GM21447 (cell line): ENCODE data around the gene PLET1.

Source experiments
- ATAC-seq: cut with Tn5 transposase; IDR thresholded peaks from one replicate; pipeline ENCODE4 v1.9.1; 2021; ENCODE audit not compliant: unreplicated experiment

PLET1 gene, protein sequence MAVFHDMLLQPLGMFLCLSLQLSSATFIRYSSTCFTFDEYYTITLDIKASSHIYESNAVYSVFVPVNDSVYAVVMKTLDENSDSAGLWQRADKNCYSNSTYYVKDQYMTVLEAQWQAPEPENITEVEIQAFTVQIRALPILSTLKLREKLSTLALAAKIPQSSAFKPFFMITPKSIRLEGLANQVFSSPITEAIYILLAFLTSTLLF

DNA sequence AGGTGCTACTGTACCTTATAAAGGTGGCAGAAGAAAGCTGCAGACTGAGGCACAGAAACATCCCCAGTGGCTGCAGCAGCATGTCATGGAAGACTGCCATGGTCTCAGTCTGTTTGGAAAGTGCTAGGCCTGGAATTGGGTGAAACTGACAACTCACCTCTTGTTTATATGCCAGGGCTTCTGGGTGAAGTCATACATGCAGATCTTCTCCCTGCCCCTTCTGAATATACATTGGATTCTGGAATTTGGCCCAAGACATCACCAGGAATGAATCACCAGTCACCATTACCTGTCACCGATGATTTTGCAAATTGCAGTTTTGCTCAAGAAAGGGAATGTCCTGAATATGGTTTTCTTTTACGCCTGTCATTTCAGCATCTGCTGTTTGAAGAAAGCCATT lies at the start of gene PLET1:
Gene PLET1, minus strand, starts transcription at position 371 of the 400 bp plus-strand sequence. Its CDS starts 271 bp downstream, at position 100.
- no peak for ATAC-seq

DNA sequence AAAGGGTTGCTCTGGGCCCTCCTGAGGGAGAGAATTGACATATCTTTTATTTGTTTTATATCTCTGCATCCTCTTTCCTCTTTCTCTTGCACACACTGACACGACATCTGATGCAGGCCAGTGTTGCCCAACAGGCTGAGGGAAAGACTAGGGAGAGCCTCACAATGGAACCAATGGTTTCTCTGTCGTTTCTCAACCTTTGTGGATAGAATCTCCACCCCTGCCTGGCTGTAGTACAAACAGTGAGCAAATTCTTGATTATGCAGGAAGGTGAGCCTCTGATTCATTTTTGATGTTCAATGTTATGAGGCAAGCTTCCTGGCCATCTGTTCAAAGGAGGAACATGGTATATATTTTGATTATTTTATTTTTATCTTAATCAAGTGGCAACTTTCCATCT lies 49.8 kb upstream of the PLET1 start:
- no peak for ATAC-seq

DNA sequence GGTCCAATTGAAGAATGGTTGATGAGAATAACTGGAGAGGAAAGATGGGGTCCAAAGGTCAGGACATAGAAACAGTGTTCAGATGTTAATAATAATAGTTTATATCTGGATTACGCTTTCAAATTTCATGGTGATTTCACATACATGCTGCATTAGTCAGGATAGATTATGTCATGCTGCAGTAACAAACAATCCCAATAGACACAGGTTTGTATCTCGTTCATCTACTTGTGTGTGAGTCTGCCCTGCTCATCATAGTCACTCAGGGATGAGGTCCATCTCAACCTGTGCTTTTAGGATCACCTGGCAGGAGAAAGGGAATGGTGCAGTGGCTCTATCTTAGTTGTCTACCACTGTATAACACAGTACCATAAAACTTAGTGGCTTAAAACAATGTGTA lies 48.0 kb upstream of the PLET1 start:
- ATAC-seq = no peak

DNA sequence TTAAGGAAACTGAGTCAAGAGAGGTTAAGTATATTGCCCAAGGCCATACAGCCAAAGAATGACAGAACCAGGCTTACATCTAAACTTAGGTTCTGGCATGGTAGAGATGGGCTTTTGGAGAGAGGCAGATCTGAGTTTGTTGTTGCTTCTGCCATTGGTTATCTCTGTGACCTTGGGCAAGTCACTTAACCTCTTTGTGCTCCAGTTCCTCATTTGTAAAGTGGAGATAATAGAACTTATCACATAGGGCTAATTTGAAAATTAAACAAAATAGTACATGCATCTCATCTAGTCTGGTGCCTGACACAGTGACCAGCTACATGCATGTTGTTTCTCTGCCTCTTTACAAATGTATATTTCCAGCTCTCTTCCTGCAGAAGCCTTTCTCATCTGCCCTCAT lies 47.0 kb upstream of the PLET1 start:
- ATAC-seq = no peak

DNA sequence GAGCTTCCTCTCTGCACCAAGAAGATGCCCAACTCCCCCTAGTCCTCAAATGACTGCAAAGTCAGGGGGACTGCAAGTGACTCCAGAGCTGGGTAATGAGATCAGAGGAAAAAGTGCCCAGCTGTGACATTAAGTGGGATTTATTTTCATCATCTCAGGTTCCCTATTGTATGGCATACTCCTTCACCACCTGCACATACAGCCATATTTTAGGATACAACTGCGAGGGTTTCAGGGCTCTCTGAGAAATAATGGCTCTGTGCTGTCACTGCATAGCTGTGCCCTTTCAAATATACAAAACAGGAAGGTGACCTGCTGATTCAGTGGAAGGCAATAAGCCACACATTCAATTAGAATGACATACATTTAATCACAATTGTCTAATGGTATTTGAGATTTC lies 45.6 kb upstream of the PLET1 start:
- ATAC-seq = no peak

DNA sequence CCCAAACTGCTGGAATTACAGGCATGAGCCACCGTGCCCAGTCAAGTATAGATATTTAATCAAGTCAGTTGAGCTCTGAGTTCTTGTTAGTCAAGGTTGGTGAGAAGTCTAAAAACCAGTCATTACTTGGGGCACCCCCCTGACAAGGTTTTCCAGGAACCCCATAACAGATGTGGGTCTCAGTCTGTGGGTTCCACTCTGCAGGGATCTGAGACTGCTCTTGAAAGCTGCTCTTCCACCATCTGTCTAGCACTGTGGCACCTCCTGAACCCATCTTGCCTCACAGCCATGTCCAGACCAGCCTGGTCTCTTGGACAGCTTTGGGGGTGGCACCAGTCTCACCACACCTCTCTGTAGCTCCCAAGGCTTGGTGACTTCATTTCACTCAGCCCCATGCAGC lies 44.3 kb upstream of the PLET1 start:
- no peak for ATAC-seq

DNA sequence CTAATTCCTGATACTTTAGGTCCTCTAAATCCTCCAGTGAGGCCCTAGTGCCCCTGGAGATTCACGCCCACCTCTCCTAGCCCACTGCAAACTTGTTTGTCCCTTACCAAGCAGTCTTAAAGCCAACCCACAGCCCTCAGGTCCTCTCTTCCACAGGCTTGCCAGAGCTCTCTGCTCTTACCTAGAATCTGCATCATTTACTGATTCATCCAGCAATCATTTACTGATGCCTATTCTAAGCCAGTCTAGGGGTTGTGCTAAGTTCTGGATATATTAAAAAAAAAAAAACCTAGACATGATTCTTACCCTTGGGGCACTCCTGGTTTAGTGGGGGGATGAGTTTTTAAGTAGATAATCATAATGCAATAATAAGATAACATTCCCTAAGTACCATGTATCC lies 43.0 kb upstream of the PLET1 start:
- ATAC-seq = no peak

DNA sequence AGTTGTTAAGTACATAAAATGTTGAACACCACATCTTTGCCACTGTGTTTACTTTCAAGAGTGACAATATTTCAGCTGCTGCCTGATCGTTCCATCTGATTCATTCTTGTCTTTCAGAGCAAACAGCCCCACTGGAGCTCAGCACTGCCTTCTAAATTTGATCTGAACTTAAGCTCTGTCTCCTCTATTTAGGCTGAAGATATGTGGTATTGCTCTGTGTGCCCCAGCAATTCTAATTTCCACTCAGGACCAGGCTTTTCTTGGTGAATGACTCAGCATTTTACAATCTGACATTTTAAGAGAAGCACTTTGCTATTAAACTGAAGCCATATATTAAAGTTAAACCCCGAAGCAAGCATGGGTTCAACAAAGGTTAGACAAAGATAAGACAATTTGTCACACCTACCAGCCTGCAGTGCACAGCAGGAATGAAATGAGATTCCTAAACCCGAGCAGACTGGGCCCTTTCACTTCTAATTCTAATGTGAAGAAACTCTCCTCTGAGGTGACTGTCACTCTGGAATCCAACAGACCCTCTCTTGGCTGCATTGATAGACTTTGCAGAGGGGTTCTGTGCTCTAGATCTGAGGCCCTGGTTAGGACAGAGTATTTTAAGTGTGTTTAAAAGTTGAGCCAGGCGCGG lies 41.7 kb upstream of the PLET1 start:
- no peak for ATAC-seq

DNA sequence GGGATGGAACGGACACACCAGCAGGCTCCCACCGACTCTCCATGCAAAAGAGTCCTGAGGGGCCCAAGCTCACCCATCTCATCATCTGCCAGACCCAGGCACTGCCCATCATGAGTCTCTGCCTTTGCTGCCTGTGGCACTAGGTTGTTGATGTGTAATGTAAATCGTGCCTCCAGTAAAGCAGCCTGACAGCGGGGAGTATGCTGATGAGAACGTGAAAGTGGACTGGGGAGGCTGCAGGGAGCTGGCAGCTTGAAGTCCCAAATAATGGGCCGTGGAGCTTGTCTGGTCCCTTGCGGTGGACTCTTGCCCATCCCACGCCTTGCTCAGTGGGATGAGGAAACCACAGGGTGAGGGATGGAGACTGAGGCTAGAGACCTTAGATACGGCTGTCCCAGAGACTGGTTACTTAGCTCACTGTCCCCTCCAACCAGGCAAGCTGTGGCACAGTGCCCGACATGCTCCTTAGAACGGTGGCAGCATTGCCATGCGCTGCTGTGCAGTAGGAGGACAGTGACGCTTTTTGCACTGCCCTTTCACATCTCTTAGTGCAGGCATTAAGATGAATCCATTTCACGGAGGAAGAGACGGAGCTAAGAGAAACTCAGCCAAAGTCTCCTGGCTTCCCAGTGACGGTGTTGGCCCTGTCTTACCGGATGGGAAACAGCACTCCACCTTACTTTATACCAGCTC lies 39.6 kb upstream of the PLET1 start:
- no peak for ATAC-seq

DNA sequence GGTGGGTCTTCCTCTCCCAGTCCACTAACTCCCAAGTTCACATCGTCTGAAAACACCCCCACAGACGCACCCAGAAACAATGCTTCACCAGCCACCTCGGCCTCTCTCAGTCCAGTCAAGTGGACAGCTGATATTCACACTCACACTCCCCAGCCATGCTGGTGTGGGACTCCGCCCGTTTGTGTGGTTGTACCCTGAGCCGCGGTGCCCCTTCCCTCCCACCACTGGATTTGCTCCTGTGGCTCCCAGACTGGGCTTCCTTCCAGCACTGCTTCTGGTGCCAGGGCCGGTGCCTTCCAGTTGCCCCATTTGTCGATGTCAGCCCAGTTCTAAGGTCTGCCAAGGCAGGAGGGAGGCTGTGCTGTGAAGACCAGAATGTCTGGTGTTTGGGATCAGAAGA lies 37.9 kb upstream of the PLET1 start:
- no peak for ATAC-seq

DNA sequence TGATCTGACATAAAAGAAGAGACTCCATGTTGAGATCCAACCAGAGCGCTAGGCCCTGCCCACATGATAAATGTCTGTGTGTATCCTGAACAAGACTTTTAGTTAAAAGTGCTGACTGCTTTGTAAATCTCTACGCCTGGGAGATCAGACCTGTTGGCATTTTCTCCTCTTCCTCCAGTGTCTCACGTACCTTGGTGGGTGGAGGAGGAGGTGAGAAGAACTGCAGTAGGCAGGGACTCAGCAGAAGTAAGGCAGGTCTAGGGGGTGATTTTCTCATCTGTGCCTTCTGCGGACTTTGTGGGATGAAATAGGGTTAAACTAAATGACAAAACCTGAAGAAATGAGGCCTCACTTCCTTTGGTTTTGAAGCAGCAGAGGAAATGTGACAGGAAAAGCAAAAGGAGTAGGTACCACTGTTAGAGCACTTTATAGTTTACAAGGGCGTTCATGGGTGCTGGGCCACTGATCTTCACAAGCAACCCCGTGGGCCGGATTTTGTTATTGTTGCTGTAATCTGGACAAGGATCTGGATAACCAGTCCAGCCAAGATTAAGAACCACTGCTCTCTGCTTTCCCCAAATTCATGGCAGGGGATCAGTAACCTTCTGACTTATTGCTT lies 36.7 kb upstream of the PLET1 start:
- ATAC-seq = no peak

DNA sequence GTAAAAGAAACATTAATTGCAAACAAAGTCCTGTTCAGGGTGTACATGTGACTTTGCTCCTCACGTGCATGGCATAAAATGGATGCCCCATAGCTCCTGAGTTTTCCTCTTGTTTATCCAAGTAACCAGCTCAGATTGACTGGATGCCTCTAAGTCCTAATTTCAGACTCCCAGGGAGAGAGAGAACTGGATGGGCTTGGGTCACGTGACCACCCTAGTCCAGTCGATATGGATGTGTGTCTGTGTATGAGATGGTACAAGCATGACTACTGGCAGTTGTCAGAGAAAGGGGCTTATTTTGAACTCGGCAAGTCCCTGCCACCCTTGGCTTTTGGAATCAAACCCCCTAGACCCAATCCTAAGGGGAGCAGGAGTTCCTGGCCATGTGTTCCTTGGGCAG lies 35.4 kb upstream of the PLET1 start:
- ATAC-seq = no peak

DNA sequence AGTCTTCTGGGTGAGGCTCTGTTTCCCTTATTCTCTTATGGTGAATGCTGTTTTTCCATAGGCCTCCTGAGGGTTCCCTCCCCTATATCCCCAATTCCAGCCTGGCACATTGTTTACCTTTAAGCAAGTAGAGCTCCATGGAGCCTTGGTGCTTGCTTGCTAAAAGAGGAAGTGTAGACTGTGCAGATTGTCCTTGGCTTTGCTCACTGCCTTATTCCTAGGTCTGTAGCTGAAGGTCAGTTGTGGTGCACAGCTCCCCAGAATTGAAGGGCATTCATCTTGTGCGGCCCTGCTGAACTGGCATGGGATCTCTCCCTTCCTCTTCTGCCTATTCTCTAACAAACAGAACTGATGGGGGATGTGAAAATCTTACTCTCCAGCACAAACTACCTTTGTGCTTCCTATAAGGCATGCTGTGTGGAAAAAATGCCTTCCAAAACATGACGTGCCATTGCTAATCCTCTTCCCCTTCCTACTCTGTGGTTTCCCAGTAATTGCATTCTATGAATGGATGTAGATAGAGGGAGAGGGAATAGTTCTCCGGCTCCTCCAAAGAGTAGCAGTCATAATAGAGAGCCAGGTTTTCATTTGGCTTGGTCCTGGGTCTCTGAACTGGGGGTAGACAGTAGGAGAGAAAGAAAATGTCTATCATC lies 34.2 kb upstream of the PLET1 start:
- ATAC-seq = no peak

DNA sequence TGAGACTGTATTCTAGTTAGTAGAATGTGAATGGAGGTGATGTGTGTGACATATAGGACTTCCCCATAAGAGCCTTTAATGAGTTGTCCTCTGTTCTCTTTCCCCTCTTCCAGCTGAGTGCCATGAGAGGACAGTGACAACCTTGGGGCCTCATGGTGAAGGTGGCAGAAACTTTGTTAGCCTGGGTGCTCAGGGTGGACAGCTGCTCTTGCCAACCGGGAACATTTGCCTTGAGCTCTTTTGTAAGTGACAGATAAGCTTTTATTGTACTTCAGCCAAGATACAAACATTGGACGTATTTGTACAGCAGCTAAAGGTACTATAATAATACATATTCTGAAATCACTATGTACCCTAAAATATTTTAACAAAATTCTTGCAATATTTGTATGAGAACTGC lies 33.0 kb upstream of the PLET1 start:
- ATAC-seq = no peak

DNA sequence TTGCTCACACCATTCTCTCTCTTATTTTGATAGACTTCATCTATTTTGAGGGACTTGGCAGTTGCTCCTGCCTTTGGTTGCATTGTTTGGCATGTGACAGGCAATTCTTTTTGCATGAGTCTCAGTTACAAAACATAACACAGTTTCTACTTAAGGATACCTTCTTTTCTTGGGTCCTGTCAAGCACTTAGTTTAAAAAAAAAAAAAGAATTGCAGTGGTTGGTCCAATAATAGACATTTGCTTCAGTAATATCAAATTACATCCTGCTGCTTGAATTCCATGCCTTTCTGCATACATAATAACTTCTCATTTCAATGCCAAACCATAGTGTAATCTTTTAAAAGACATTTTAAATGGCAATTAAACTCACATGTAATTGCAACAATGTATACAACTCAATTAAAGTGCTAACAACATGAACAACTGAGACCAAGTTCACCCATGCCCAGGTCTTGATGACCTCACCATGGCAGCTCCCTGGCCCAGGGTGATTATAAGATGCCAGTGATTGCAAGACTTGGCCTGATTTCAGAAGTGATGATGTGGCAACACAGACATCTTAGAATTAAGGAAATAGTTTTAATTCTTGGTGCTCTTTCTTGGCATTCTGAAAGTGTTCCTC lies 32.2 kb upstream of the PLET1 start:
- ATAC-seq = no peak

DNA sequence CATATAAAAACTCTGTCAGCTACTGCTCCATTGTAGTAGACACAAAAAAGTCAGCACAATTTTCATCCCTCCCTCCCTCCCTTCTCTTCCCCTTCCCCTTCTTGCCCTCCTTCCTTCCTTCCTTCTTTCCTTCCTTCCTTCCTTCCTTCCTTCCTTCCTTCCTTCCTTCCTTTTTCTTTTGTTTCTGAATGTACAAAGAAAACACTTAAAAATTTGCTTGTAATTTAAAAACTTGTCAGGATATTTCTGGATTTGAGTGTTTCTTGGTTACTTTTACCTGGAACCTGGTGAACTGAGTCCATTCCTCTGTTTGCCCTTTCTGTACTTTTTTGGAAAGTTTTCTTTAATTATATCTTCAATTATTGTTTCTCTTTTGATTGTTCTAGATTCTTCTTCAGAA lies 31.5 kb upstream of the PLET1 start:
- no peak for ATAC-seq

DNA sequence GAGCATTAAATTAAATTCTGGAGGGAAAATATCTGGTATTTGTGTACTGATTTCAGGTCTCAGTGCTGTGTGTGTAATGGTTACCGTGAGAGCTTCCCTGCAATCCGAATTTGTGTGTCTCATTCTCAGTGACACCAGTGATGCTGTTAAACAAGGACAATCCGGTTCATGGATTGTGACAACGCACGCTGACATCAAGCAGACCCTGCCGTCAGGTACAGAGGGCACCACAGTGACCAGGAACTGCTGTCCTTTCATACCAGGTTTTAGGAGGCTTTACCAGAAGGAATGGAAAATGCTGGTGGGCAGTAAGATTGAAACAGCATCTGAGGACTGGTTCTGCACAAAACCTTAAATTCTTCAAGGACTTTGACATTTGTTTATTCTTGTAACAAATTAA lies 30.5 kb upstream of the PLET1 start:
- no peak for ATAC-seq

DNA sequence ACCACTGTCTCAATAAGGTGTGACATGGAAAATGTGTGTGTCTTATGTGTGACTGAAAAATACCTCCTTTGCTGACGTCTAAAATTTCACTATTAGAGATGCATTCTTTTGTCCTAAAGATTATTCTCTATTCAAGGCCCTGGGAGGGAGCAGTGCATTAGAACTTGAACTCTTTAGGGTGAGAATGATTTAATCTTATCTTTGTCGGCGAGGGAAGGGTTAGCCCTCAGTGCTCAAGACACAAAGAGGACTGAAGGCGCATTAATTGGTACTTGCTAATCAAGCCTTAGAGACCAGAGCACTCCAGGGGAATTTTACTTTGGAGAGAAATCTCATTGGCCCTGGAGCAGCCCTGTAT lies 29.8 kb upstream of the PLET1 start:
- no peak for ATAC-seq

DNA sequence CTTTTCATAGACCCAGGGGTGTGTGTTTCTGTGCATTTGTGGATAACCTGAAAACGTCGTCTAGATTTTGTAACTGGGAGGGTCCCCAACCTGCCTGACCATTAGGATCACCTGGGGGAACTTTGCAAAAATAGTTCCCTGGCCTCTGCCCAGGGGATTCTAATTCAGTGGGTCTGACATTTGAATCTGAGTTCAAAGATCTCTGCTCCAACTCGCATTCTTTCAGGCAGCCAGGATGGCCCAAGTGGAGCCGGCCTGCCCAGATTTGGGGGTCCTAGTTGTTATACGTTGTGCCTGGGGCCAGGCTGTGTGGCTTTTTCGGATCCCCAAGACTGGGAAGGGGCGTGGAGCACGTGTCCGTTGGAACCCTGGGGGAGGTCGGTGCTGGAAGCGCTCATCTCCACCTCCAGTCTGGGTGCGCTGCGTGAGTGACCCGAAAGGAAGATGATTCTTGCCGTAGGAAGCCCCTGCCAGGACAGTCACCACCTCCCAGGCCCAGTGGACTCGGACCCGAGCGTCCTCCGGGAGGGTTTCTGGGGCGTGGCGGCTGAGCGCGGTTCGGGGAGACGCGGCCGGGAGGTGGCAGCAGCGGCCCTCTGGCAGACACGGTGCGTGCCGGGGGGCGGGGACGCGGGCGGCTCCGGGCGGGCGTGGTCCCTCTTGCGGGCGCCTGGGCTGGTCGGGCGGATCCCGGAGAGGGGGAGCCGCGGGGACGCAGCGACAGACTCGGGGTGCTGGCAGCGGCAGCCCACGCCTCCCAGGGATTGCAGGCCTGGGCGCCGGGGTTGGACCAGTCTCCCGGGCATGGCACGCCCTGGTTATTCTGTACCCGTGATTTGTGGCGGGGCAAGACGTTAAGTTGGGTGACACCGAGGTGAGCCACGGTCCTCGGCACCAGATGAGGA lies 29.2 kb upstream of the PLET1 start:
- ATAC-seq = peak; percentile 89

DNA sequence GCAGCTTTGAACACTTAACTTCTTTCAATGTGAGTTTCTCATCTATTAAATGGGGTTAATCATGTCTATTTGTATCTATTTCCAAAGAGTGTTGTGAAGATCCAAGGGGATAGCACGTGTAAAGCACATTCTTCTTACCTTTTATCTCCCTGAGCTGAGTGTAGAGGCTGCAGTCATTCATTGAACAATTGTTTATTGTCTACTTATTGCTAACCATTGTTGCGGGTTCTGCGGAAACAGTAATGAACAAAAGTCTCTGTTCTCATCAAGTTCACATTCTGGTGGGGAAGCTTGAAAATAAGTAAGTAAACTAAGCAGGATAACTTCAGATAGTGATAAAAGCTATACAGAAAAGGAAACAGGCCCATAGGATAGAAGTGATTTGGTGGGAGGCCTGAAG lies 27.4 kb upstream of the PLET1 start:
- ATAC-seq = no peak
